ENCODE results near the gene AGFG2. TPM values are rescaled to one million over a fixed set of nuclear protein-coding genes. Genes with fewer than 3 reads are reported as not detected.

Gene AGFG2
- total and polyA plus RNA-seq, 7 donors, result 17.5 to 33.0 (median 28.8) TPM

- TF ChIP-seq EP300 (IDR thresholded peaks at IDR 0.05) (no peak), POLR2AphosphoS5 (IDR thresholded peaks at IDR 0.05) (no peak), POLR2A (IDR thresholded peaks at IDR 0.05) (no peak), CTCF (IDR thresholded peaks at IDR 0.05) (no peak)
- Histone ChIP-seq H3K27me3 (peaks cover 0 to 42% (median 0%) of the 10 kb centered on the region in 3 donors), H3K4me1 (no peaks in the 10 kb centered on the region), H3K9me3 (no peaks in the 10 kb centered on the region), H3K36me3 (peaks cover 34 to 74% (median 58%) of the 10 kb centered on the region in 4 donors), H3K27ac (no peak overlapping the region), H3K4me3 (no peak overlapping the region)
- intact Hi-C loops (cut with DNase I), result no loop called here
- DNase-seq, result no peak
- 91 to 92% methylated on average over 17 of the region's 17 CpGs for WGBS, 2 donors
Observed at GRCh38 chr7:100575746-100576383, 36.9 kb downstream of the AGFG2 start.

- peaks cover 0 to 36% (median 0%) of the 10 kb centered on the region in 3 donors for H3K27me3 ChIP-seq
- TF ChIP-seq EP300 (IDR thresholded peaks at IDR 0.05) (no peak), POLR2A (IDR thresholded peaks at IDR 0.05) (no peak), POLR2AphosphoS5 (IDR thresholded peaks at IDR 0.05) (no peak), CTCF (IDR thresholded peaks at IDR 0.05) (no peak)
- 94 to 96% methylated on average over 13 of the region's 13 CpGs for WGBS, 2 donors
- no peak overlapping the region for H3K4me3 ChIP-seq
- no peak overlapping the region for H3K27ac ChIP-seq
- peak; percentile 61 for DNase-seq
- peaks cover 40 to 80% (median 65%) of the 10 kb centered on the region in 4 donors for H3K36me3 ChIP-seq
- no peaks in the 10 kb centered on the region for H3K9me3 ChIP-seq
- no peaks in the 10 kb centered on the region for H3K4me1 ChIP-seq
- intact Hi-C loops (cut with DNase I), result no loop called here
Observed at GRCh38 chr7:100576384-100576993, 37.5 kb downstream of the AGFG2 start.

GRCh38 chr7:100577103-100577502 lies 38.1 kb downstream of the AGFG2 start:
- TF ChIP-seq CTCF (IDR thresholded peaks at IDR 0.05) (no peak), EP300 (IDR thresholded peaks at IDR 0.05) (no peak), POLR2A (IDR thresholded peaks at IDR 0.05) (no peak), POLR2AphosphoS5 (IDR thresholded peaks at IDR 0.05) (no peak)
- no peak overlapping the region for H3K27ac ChIP-seq
- WGBS, 2 donors, result 95% methylated on average over 24 of the region's 24 CpGs
- peaks cover 46 to 86% (median 71%) of the 10 kb centered on the region in 4 donors for H3K36me3 ChIP-seq
- no peaks in the 10 kb centered on the region for H3K9me3 ChIP-seq
- intact Hi-C loops (cut with DNase I), result no loop called here
- peaks cover 0 to 31% (median 0%) of the 10 kb centered on the region in 3 donors for H3K27me3 ChIP-seq
- H3K4me3 ChIP-seq, result no peak overlapping the region
- peak; percentile 54 for DNase-seq
- no peaks in the 10 kb centered on the region for H3K4me1 ChIP-seq

- peak; percentile 57 for DNase-seq
- TF ChIP-seq POLR2A (IDR thresholded peaks at IDR 0.05), result no peak
- no peak overlapping the region for H3K27ac ChIP-seq
- intact Hi-C loops (cut with DNase I), result no loop called here
- WGBS, 2 donors, result 92 to 95% methylated on average over 14 of the region's 14 CpGs
- H3K27me3 ChIP-seq, result peaks cover 0 to 27% (median 0%) of the 10 kb centered on the region in 3 donors
- H3K36me3 ChIP-seq, result peaks cover 50 to 88% (median 73%) of the 10 kb centered on the region in 4 donors
- H3K9me3 ChIP-seq, result no peaks in the 10 kb centered on the region
- H3K4me1 ChIP-seq, result peaks cover 0 to 3% (median under 1%) of the 10 kb centered on the region in 4 donors
- H3K4me3 ChIP-seq, result no peak overlapping the region
Observed at GRCh38 chr7:100577507-100577906, 38.5 kb downstream of the AGFG2 start.
